Hair follicle dermal papilla cell (primary cell): ENCODE measurements around the gene CPSF2. TPM values are rescaled to one million over a fixed set of nuclear protein-coding genes. Genes with fewer than 3 reads are reported as not detected.

Experiments used
- total RNA-seq: library from RNA; depleted of rRNA; stranded (reverse); fragments of >200 nt; gene quantifications from 2 replicates; pipeline ENCODE4 v1.2.3, GENCODE V29; 2012

The CPSF2 gene
- 25.3 and 40.2 TPM in 2 replicates for total RNA-seq

GRCh38 chr14:92121670-92122350, at the start of gene CPSF2, which contains the start of gene NDUFB1:
Gene CPSF2 (plus strand): TSS chr14:92121969. CDS start chr14:92130985, 9,016 bp downstream.
Gene NDUFB1 (minus strand): TSS chr14:92121706. CDS start chr14:92117637, 4,069 bp downstream.

GRCh38 chr14:92106143-92106926, 15.4 kb upstream of the CPSF2 start, which contains the start of gene ATXN3:
Gene ATXN3 (minus strand): TSS chr14:92106582. CDS start chr14:92106552, 30 bp downstream.

Other genes starting within 250 kb of the CPSF2 start
- gene FBLN5, start 174.3 kb upstream of the CPSF2 start, total RNA-seq: 197 and 215 TPM in 2 replicates
- gene TRIP11, start 81.9 kb upstream of the CPSF2 start, total RNA-seq: 36.3 and 49.2 TPM in 2 replicates
- 35.3 and 37.5 TPM in 2 replicates for gene ATXN3, start 15.4 kb upstream of the CPSF2 start, total RNA-seq
- gene NDUFB1, start 263 bp upstream of the CPSF2 start, total RNA-seq: 61.3 and 113 TPM in 2 replicates
- gene SLC24A4, start 201.2 kb downstream of the CPSF2 start, total RNA-seq: not detected in 2 replicates